Umbilical cord (tissue), 2 donors: Measurements from ENCODE around the gene CADM2. TPM values are rescaled to one million over a fixed set of nuclear protein-coding genes. Genes with fewer than 3 reads are reported as not detected.
A peak's percentile ranks its signal among the peaks of the same experiment; 100 is the strongest.

Experiments used
- DNase-seq: peaks from one replicate; pipeline ENCODE4 v3.0.0-alpha.2; 2015; ENCODE audit warnings: low spot score
- total RNA-seq: library from RNA; depleted of rRNA; stranded (reverse); fragments of >200 nt; gene quantifications from one replicate; pipeline ENCODE4 v1.2.3, GENCODE V29; 2014; ENCODE audit warnings: low replicate concordance; ENCODE audit not compliant: insufficient read depth

CADM2 gene
- total RNA-seq, 1 donor from 2014 or later, result 3.4 TPM

- DNase-seq, result no peak
Observed at GRCh38 chr3:85560088-85560785, 601.4 kb downstream of the CADM2 start.

GRCh38 chr3:85567071-85567676 lies 608.4 kb downstream of the CADM2 start:
- peak; percentile 18 for DNase-seq

GRCh38 chr3:85570819-85571218 lies 612.0 kb downstream of the CADM2 start:
- DNase-seq, result no peak

- DNase-seq, result no peak
Observed at GRCh38 chr3:85571835-85572234, 613.0 kb downstream of the CADM2 start.

- DNase-seq, result no peak
Observed at GRCh38 chr3:85572426-85572825, 613.6 kb downstream of the CADM2 start.

- no peak for DNase-seq
Observed at GRCh38 chr3:85572978-85573377, 614.2 kb downstream of the CADM2 start.

GRCh38 chr3:85574006-85574705 lies 615.4 kb downstream of the CADM2 start:
- DNase-seq, result no peak

GRCh38 chr3:85576091-85576690 lies 617.4 kb downstream of the CADM2 start:
- peak; percentile 68 for DNase-seq

- DNase-seq, result no peak
Observed at GRCh38 chr3:85576697-85577200, 618.0 kb downstream of the CADM2 start.

GRCh38 chr3:85584779-85585356 lies 626.1 kb downstream of the CADM2 start:
- no peak for DNase-seq

- DNase-seq, result no peak
Observed at GRCh38 chr3:85586018-85586417, 627.2 kb downstream of the CADM2 start.

- DNase-seq, result no peak
Observed at GRCh38 chr3:85589145-85589544, 630.4 kb downstream of the CADM2 start.

- DNase-seq, result no peak
Observed at GRCh38 chr3:85591451-85591850, 632.7 kb downstream of the CADM2 start.

GRCh38 chr3:85592256-85592655 lies 633.5 kb downstream of the CADM2 start:
- DNase-seq, result no peak

GRCh38 chr3:85594676-85595075 lies 635.9 kb downstream of the CADM2 start:
- no peak for DNase-seq

- no peak for DNase-seq
Observed at GRCh38 chr3:85603378-85603777, 644.6 kb downstream of the CADM2 start.

- no peak for DNase-seq
Observed at GRCh38 chr3:85604641-85605040, 645.9 kb downstream of the CADM2 start.

GRCh38 chr3:85605066-85605465 lies 646.3 kb downstream of the CADM2 start:
- DNase-seq, result no peak

- no peak for DNase-seq
Observed at GRCh38 chr3:85626662-85627061, 667.9 kb downstream of the CADM2 start.

- DNase-seq, result no peak
Observed at GRCh38 chr3:85627932-85628331, 669.1 kb downstream of the CADM2 start.

GRCh38 chr3:85631070-85631469 lies 672.3 kb downstream of the CADM2 start:
- DNase-seq, result no peak

GRCh38 chr3:85632921-85633320 lies 674.1 kb downstream of the CADM2 start:
- no peak for DNase-seq
